ENCODE data around the gene ERC2. TPM values are rescaled to one million over a fixed set of nuclear protein-coding genes. Genes with fewer than 3 reads are reported as not detected.

ERC2 gene
- total RNA-seq, 2 donors from 2014 or later: 0.21 to 0.30 TPM

GRCh38 chr3:56415652-56416051 lies 52.6 kb downstream of the ERC2 start:
- H3K27me3 ChIP-seq: no peaks in the 10 kb centered on the region

GRCh38 chr3:56413911-56414310 lies 54.4 kb downstream of the ERC2 start:
- Histone ChIP-seq H3K9ac (ENCODE audit: low read depth in 2 of 2, low read length in 2 of 2) (no peak overlapping the region), H3K4me3 (no peak overlapping the region), H3K4me1 (no peaks in the 10 kb centered on the region), H3K36me3 (no peaks in the 10 kb centered on the region), H3K9me3 (no peaks in the 10 kb centered on the region), H3K27me3 (no peaks in the 10 kb centered on the region), H3K27ac (no peak overlapping the region)
- intact Hi-C loops (cut with DNase I): no loop called here
- DNase-seq: no peak
- no peak for TF ChIP-seq CTCF (IDR thresholded peaks at IDR 0.05)

More at GRCh38 chr3:56415652-56416051, 52.6 kb downstream of the ERC2 start:
- TF ChIP-seq CTCF (IDR thresholded peaks at IDR 0.05): no peak
- Histone ChIP-seq H3K9me3 (no peaks in the 10 kb centered on the region), H3K27ac (no peak overlapping the region), H3K4me3 (no peak overlapping the region), H3K4me1 (no peaks in the 10 kb centered on the region), H3K36me3 (no peaks in the 10 kb centered on the region), H3K9ac (ENCODE audit: low read depth in 2 of 2, low read length in 2 of 2) (no peak overlapping the region)
- intact Hi-C loops (cut with DNase I): no loop called here
- no peak for DNase-seq

GRCh38 chr3:56411166-56411565 lies 57.1 kb downstream of the ERC2 start:
- Histone ChIP-seq H3K4me3 (no peak overlapping the region), H3K27ac (no peak overlapping the region), H3K4me1 (no peaks in the 10 kb centered on the region), H3K9ac (ENCODE audit: low read depth in 2 of 2, low read length in 2 of 2) (no peak overlapping the region), H3K36me3 (no peaks in the 10 kb centered on the region), H3K9me3 (no peaks in the 10 kb centered on the region), H3K27me3 (no peaks in the 10 kb centered on the region)
- intact Hi-C loops (cut with DNase I): no loop called here
- TF ChIP-seq CTCF (IDR thresholded peaks at IDR 0.05): no peak
- DNase-seq: no peak

- intact Hi-C loops (cut with DNase I): no loop called here
- Histone ChIP-seq H3K9ac (ENCODE audit: low read depth in 2 of 2, low read length in 2 of 2) (no peak overlapping the region), H3K4me3 (no peak overlapping the region), H3K36me3 (no peaks in the 10 kb centered on the region), H3K27me3 (no peaks in the 10 kb centered on the region), H3K27ac (no peak overlapping the region), H3K4me1 (no peaks in the 10 kb centered on the region), H3K9me3 (no peaks in the 10 kb centered on the region)
- DNase-seq: no peak
- TF ChIP-seq CTCF (IDR thresholded peaks at IDR 0.05): no peak
These were observed 57.7 kb downstream of the ERC2 start for GRCh38 chr3:56410576-56410975.

- Histone ChIP-seq H3K36me3 (no peaks in the 10 kb centered on the region), H3K9me3 (no peaks in the 10 kb centered on the region), H3K27ac (no peak overlapping the region), H3K4me1 (no peaks in the 10 kb centered on the region), H3K9ac (ENCODE audit: low read depth in 2 of 2, low read length in 2 of 2) (no peak overlapping the region), H3K27me3 (no peaks in the 10 kb centered on the region), H3K4me3 (no peak overlapping the region)
- intact Hi-C loops (cut with DNase I): no loop called here
- DNase-seq: no peak
- TF ChIP-seq CTCF (IDR thresholded peaks at IDR 0.05): no peak
These were observed 58.5 kb downstream of the ERC2 start for GRCh38 chr3:56409790-56410189.

GRCh38 chr3:56408761-56409196 lies 59.5 kb downstream of the ERC2 start:
- intact Hi-C loops (cut with DNase I): no loop called here
- Histone ChIP-seq H3K4me3 (no peak overlapping the region), H3K27ac (no peak overlapping the region), H3K9ac (ENCODE audit: low read depth in 2 of 2, low read length in 2 of 2) (no peak overlapping the region), H3K9me3 (no peaks in the 10 kb centered on the region), H3K36me3 (no peaks in the 10 kb centered on the region), H3K27me3 (no peaks in the 10 kb centered on the region), H3K4me1 (no peaks in the 10 kb centered on the region)
- TF ChIP-seq CTCF (IDR thresholded peaks at IDR 0.05): no peak
- DNase-seq: no peak
